HK-2 (cell line): Measurements from ENCODE around the gene ANTXR1.

Experiments used
- DNase-seq: peaks from one replicate; pipeline ENCODE4 v3.0.0-alpha.2; 2018; ENCODE audit not compliant: unreplicated experiment

The ANTXR1 gene

GRCh38 chr2:69275490-69275889 lies 262.5 kb downstream of the ANTXR1 start:
- no peak for DNase-seq

- no peak for DNase-seq
These were observed 265.4 kb downstream of the ANTXR1 start for GRCh38 chr2:69278366-69278765.

- no peak for DNase-seq
These were observed 266.2 kb downstream of the ANTXR1 start for GRCh38 chr2:69279211-69279610.

GRCh38 chr2:69279931-69280681 lies 267.1 kb downstream of the ANTXR1 start:
- DNase-seq = no peak

- DNase-seq = no peak
These were observed 267.9 kb downstream of the ANTXR1 start for GRCh38 chr2:69280796-69281412.

- DNase-seq = no peak
These were observed 272.5 kb downstream of the ANTXR1 start for GRCh38 chr2:69285379-69285894.

GRCh38 chr2:69287544-69287943 lies 274.6 kb downstream of the ANTXR1 start:
- no peak for DNase-seq

GRCh38 chr2:69288429-69288828 lies 275.4 kb downstream of the ANTXR1 start:
- no peak for DNase-seq

- DNase-seq = no peak
These were observed 278.1 kb downstream of the ANTXR1 start for GRCh38 chr2:69291004-69291650.

GRCh38 chr2:69291721-69292120 lies 278.7 kb downstream of the ANTXR1 start:
- no peak for DNase-seq

- no peak for DNase-seq
These were observed 279.3 kb downstream of the ANTXR1 start for GRCh38 chr2:69292256-69292655.

- no peak for DNase-seq
These were observed 283.4 kb downstream of the ANTXR1 start for GRCh38 chr2:69296421-69296820.

GRCh38 chr2:69297216-69297615 lies 284.2 kb downstream of the ANTXR1 start:
- DNase-seq = no peak

GRCh38 chr2:69298261-69298660 lies 285.3 kb downstream of the ANTXR1 start:
- peak; percentile 74 for DNase-seq

- DNase-seq = peak; percentile 41
These were observed 285.9 kb downstream of the ANTXR1 start for GRCh38 chr2:69298862-69299261.
